ENCODE results near the gene GPC3.

- TF ChIP-seq CEBPB (IDR thresholded peaks at IDR 0.05) (no peak), FOXM1 (IDR thresholded peaks at IDR 0.05; ENCODE audit: borderline replicate concordance, low read depth) (no peak)
- TF ChIP-seq, protein P1, sequence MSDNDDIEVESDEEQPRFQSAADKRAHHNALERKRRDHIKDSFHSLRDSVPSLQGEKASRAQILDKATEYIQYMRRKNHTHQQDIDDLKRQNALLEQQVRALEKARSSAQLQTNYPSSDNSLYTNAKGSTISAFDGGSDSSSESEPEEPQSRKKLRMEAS (IDR thresholded peaks at IDR 0.05): no peak
Observed at GRCh38 chrX:133979641-133980230, 5.7 kb downstream of the GPC3 start.

All from Ishikawa (cell line).